Fibroblast of pulmonary artery (primary cell): ENCODE results near the gene TSPYL2.
A peak's percentile ranks its signal among the peaks of the same experiment; 100 is the strongest.

Experiments
- DNase-seq: peaks from one replicate; pipeline ENCODE4 v3.0.0-alpha.2; 2010; ENCODE audit warnings: low read depth
- H3K4me3 ChIP-seq: replicated peaks from 2 replicates; pipeline ENCODE4 v1.5.1; 2011; ENCODE audit warnings: low read depth, mild to moderate bottlenecking, control low read depth, low read length, moderate library complexity
- TF ChIP-seq, protein P1 (sequence below): IDR thresholded peaks from 2 replicates; pipeline ENCODE4 v1.5.1; 2011; ENCODE audit warnings: mild to moderate bottlenecking, control low read depth, low read length, inconsistent platforms; ENCODE audit errors: missing control alignments

TSPYL2 gene

DNA sequence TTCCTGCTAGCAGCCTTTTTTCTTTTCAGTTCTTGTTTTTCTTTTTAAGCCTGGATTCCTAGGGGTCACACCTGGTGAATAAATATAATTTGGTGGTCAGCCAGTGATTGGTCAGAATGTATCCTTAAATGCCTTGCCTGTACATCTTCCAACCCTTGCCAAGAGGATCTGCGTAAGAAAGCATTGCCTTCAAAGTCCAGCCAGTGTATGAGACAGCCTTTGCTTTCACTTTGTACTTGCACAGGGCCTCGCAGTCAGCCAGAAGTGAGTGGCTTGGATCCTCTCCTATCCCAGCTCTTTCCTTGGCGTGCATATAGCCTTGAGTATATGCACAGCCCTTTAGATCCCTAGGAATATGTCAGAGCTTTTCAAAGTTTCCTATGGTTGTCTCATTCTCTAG is 33.9 kb downstream of the TSPYL2 start:
- TF ChIP-seq, protein P1, sequence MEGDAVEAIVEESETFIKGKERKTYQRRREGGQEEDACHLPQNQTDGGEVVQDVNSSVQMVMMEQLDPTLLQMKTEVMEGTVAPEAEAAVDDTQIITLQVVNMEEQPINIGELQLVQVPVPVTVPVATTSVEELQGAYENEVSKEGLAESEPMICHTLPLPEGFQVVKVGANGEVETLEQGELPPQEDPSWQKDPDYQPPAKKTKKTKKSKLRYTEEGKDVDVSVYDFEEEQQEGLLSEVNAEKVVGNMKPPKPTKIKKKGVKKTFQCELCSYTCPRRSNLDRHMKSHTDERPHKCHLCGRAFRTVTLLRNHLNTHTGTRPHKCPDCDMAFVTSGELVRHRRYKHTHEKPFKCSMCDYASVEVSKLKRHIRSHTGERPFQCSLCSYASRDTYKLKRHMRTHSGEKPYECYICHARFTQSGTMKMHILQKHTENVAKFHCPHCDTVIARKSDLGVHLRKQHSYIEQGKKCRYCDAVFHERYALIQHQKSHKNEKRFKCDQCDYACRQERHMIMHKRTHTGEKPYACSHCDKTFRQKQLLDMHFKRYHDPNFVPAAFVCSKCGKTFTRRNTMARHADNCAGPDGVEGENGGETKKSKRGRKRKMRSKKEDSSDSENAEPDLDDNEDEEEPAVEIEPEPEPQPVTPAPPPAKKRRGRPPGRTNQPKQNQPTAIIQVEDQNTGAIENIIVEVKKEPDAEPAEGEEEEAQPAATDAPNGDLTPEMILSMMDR, result no peak
- DNase-seq, result peak; percentile 82
- peak overlapping the region; percentile 32 for H3K4me3 ChIP-seq

DNA sequence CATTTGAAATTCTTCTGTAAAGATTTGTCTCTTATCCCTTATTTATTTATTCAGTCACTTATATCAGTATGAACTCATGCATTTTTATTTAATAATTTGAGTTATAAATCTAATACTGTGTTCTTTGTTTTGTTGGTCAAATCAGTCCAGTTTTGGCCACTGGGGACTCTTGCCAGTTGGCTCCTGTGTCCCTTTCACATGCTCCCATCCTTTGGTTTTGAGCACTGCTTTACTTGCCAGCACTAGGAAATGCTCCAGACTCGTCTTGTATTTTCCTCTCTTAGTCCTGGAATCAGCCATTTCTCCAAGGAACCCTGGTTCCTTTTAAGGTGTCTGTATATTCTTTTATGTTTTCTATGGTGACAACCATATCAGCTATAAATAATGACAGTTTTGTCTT is 39.8 kb downstream of the TSPYL2 start:
- no peak overlapping the region for H3K4me3 ChIP-seq
- TF ChIP-seq, protein P1, result no peak
- no peak for DNase-seq

DNA sequence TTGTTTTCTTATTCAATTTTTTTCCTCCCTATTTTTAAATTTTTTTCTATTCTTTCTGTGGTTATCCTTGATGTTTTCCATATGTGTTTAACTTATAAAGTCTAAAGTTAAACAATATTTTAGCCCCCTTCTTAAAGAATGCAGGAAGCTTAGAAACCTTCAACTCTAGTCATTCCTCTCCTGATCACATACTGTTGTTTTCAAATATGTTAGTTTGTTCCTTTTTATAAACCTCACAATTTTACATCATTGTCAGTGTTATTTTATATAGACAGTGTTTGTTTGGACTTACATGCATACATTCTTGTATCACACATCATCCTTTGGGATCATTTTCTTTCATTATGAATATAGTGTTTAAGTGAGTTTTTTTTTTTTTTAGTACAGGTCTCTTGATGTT is 43.3 kb downstream of the TSPYL2 start:
- TF ChIP-seq, protein P1, result no peak
- no peak for DNase-seq
- no peak overlapping the region for H3K4me3 ChIP-seq

DNA sequence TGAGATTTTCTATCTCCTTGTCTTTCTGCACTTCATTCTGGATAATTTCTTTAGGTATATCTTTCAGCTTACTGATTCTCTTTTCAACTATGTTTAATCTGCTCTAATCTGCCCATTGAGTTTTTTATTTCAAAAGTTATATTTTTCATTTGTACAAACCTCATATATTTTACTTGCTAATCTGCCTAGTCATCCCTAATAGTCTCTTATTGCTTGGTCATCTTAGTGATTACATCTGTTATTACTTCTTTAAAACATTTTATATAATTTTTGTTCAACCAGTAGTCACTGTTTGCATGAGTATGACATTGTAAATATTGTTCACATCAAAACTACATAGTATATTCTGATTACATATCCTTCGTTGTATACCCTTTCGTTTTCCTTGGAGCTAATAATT is 44.2 kb downstream of the TSPYL2 start:
- no peak for DNase-seq
- TF ChIP-seq, protein P1, result no peak
- no peak overlapping the region for H3K4me3 ChIP-seq

DNA sequence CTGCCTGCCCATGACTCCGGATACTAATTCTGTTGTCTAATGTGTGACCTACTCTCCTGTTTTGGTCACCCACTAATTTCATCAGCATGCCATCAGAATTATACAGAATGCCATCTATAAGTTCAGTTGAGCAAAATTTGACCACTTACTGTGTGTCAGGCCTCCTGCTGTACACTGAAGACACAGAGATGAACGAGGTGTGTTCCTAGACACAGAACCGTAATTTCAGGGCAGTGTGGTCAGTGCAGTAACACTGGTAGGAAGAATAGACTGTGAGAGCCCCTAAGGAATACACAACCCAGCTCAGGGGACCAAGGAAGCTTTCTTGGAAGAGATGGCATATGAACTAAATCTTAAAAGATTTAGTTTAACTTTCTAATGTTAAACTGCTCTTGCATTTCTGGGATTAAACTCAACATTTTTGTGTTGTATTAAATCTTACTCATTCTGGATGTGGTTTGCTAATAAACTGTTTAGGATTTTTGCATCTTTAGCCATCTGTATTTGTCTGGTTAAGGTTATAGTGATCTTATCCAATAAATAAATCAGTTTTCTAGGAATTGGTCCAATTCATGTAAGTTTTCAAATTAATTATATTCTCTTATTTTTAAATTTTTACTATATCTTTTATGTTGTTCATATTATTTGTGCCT is 46.1 kb downstream of the TSPYL2 start:
- no peak for DNase-seq
- TF ChIP-seq, protein P1, result no peak
- H3K4me3 ChIP-seq, result no peak overlapping the region

DNA sequence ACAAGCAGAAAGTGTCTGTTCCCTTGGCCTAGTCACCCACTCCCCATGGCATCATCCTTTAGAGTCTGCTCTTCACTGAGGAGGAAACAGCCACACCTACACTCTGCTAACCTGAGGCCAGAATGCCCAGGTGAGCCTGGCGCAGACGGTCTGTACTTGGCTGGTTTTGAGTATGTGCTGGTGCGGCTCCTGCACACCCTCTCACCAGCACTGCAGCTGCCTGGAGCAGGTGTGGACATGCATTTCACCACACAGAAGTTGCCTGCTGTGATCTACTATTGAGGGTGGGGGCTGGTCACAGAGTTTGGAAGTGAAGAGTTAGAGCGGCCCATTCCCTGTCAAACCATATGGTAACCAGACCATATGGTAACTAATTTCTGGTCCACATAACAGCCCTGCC is 51.2 kb downstream of the TSPYL2 start:
- DNase-seq, result no peak
- TF ChIP-seq, protein P1, result no peak
- no peak overlapping the region for H3K4me3 ChIP-seq

DNA sequence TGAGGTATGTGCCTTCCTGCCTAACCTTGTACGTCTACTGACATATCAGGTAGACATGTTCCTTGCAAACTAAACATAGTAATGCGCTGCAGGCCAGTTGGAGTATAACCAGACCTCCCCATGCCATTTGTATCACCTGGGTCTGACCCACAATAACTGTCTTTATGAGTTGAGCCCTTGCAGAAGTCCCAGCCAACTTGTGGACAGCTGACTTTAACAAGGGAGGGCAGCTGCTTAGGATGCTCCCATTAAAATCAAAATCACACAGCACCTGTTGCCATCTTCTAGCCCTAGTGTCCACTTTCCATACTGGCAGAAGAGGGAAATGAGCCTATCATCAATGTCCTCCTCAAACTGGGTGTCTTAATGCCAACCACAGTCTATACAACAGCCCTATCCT is 53.4 kb downstream of the TSPYL2 start:
- no peak for DNase-seq
- TF ChIP-seq, protein P1, result no peak
- no peak overlapping the region for H3K4me3 ChIP-seq
